D721Med (cell line): ENCODE results near the gene KCNN3.

Experiments used
- DNase-seq: peaks from one replicate; pipeline ENCODE4 v3.0.0; 2011; ENCODE audit warnings: low spot score; ENCODE audit not compliant: insufficient read length
- FAIRE-seq: peaks from 2 replicates; lab custom pipeline; 2011; peaks lifted over from hg19 to GRCh38; lab: Jason Lieb, UNC
- TF ChIP-seq, protein P1 (sequence below): IDR thresholded peaks from 2 replicates; pipeline ENCODE4 v1.5.1; 2012; ENCODE audit warnings: mild to moderate bottlenecking, control low read depth; ENCODE audit not compliant: insufficient read depth; ENCODE audit errors: missing control alignments

Gene KCNN3

DNA sequence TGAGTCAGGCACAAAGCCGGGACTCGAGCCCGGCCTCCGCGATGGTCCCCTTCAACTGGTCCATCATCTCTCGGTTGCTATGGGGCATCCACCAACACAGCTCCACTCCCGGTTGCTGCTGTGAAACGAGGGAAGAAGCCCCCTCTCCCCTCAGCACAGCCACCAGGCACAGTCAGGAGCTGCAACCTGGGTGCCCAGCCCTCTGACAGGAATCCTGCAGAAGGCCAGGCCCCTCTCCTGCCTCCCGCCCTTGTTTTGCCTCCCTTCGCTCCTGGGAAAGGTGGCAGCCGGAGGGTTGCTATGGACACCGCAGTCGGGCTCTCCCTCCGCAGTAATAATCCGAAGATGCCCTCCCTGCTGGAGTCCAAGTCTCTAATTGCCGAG is 8.9 kb upstream of the KCNN3 start:
- TF ChIP-seq, protein P1, sequence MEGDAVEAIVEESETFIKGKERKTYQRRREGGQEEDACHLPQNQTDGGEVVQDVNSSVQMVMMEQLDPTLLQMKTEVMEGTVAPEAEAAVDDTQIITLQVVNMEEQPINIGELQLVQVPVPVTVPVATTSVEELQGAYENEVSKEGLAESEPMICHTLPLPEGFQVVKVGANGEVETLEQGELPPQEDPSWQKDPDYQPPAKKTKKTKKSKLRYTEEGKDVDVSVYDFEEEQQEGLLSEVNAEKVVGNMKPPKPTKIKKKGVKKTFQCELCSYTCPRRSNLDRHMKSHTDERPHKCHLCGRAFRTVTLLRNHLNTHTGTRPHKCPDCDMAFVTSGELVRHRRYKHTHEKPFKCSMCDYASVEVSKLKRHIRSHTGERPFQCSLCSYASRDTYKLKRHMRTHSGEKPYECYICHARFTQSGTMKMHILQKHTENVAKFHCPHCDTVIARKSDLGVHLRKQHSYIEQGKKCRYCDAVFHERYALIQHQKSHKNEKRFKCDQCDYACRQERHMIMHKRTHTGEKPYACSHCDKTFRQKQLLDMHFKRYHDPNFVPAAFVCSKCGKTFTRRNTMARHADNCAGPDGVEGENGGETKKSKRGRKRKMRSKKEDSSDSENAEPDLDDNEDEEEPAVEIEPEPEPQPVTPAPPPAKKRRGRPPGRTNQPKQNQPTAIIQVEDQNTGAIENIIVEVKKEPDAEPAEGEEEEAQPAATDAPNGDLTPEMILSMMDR = no peak
- no peak for FAIRE-seq
- no peak for DNase-seq

DNA sequence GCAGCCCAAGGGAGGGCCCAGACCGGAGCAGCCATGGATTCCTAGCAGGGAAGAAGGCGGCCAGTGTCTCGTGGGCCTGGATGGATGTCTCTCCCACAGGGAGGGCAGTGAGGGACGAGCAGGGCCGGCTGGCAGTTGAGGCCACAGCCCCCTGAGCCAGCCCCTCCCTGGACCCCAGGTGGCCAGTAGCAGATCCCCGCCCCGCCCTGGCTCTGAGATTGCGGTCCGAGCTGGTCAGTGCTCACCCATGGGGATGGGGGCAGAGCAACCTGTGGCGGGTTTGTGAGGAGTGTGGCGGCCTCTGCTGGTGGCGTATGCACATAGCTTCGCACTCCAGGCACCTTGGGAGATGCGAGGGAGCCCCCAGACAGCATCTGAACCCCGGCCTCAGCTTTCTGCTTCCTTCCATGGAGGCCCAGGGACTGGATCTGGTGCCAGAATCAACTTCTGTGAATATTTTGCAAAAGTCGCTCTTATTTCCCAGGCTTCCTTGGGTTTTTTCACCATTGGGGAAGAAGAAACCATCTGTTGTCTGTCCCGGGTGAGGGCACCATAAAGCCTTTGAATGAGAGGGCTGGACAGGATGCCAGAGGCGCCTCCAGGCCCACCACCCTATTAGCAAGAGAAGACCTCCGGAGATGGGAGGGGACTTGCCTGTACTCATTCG is 8.4 kb upstream of the KCNN3 start:
- DNase-seq (peak; percentile 90), FAIRE-seq (no peak)
- TF ChIP-seq, protein P1 = peak; percentile 95

DNA sequence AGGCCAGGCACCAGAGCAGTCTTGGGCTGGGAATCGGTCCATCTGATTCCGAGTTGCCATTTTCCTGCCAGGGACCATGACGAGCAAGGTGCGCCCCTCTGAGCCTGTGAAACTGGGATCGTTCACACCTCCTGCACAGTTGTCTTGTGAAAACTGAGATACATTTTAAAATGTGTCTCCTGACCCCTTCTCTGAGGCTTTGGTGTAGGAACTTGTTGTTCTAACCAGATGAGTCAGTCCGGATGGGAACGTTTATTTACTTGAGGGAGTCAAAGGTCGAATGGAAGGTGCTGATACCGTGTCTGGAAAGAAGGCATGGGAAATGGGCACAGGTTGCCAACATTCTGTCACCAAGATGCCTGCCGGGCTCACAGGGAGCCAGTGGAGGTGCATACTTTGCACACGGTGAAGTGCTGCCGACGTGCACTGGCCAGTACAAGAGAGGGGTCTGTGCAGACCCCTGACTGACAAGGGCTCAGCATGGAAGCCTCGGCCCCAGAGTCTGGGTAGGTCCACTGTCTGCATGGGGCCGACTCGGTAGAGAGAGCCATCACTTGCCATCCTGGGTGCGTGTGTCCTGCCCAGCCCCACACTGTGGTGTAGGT is 7.4 kb upstream of the KCNN3 start:
- TF ChIP-seq, protein P1 = no peak
- DNase-seq (no peak), FAIRE-seq (no peak)

DNA sequence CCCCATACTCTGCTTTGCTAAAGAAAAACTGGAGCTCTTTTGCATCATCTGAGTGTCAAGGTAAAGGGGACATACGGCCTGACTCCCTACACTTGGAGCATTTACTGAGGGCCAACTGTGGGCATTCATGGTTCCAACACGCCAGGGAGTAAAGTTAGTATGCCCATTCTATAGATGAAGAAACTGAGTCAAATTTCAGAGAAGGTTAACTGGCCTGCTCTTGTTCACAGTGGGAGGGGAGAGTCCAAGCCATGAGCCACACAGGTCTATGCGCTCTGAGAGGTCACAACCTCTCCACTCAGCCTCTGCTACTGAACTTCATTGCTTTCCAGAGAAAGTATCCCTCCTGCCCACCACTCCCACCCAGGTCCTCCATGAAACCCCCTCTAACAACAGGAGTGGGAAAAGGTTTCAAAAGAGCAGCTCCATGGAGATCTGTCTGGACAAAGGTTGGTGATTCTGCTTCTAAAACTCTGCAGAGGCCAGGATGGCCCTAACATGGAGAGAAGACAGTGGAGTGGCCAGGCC is 6.8 kb upstream of the KCNN3 start:
- no peak for DNase-seq
- FAIRE-seq = no peak
- TF ChIP-seq, protein P1 = no peak

DNA sequence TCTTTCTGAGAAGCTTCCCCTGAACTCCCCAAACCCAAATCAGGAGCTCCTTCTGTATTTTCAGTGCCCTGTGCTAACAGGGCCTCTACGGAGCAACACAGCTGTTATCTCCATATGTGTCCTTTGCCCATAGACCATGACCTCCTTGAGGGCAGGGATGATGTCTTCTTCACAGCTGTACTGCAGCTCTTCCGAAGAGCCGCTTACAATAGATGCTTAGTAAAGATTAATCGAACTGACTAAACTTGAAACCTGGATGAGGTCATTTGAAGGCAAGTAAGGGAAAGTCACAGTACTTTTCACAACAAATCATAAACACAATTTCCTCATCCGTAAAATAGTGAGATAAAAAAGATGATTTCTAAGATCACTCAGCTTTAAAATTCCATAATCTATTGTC is 4.4 kb upstream of the KCNN3 start:
- TF ChIP-seq, protein P1 = no peak
- no peak for DNase-seq
- FAIRE-seq = no peak

DNA sequence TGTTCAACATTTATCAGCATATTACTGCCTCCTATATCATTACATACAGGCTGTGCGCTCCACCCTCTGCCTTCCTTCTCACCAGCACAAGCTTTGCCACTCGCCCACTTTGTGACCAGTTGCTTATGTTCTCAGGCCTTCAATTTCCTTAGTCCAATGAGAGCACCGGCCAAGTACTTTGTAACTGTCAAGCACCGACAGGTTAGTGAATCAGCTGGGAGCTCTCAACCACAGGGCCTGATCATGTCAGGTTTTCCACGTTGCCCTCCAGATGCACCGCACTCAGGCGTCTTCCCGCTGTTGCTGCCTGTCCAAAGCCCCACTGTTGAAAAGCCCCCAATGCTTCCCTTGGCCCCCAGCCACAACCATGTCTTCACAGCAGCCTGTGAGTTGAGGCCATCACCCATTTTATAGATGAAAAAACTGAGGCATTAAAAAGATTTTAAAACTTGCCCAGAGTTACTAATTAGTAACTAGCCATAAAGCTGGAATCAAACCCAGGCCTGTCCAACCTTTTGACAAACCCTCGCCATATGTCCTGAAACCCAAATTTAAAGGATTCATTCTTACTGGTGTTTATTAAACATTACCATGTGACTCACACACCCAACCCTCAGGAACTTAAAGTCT is 3.4 kb upstream of the KCNN3 start:
- TF ChIP-seq, protein P1 = no peak
- FAIRE-seq = no peak
- DNase-seq = no peak

DNA sequence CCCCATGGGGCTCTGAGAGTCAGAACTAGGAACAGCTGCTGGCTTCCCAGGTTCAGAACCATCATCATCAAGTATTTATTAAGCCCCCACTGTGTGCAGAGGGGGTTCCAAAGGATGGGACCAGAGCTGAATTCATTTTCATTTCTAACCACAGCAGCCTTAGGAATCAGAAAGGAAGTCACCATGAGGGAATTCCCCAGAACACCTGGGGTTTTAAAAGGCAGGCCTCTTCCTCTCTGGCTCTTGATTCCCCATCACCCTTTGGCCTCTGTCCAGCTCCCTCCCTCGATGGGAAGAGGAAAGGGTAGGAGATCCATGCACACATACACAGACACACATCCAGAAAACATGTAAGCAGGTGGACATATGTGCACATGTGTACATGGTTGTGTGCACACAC is 1.3 kb upstream of the KCNN3 start:
- FAIRE-seq = no peak
- TF ChIP-seq, protein P1 = no peak

More for the DNA sequence above, 1.3 kb upstream of the KCNN3 start:
- no peak for DNase-seq
